IMR-90 (cell line): ENCODE results near the gene RAB41. TPM values are rescaled to one million over a fixed set of nuclear protein-coding genes. Genes with fewer than 3 reads are reported as not detected.

ENCODE experiments used
- ATAC-seq: fragments of 200-7000 bp; cut with Tn5 transposase; 2 replicates; pipeline ENCODE4 v1.9.1; 2020; ENCODE audit warnings: low read depth, mild to moderate bottlenecking, moderate library complexity
- BruUV-seq: library from RNA; stranded (reverse); fragments of 400-500 nt; replicated peaks from 2 replicates; lab custom pipeline; 2021; lab: Mats Ljungman, UMichigan
- CTCF ChIA-PET: fragments of 300-600 bp; formaldehyde crosslinking; extraction: SDS; loops from one replicate; lab custom pipeline; 2021; ENCODE audit warnings: antibody characterized with exemption; lab: Yijun Ruan, JAX
- POLR2A ChIA-PET: fragments of 300-600 bp; sonication (Branson Sonifier 250); formaldehyde crosslinking; loops from one replicate; lab custom pipeline; 2022; ENCODE audit warnings: antibody characterized with exemption; ENCODE audit not compliant: unreplicated experiment; lab: Charles Lee
- DNase-seq: peaks from one replicate; pipeline ENCODE4 v3.0.0; 2013
- H2AFZ ChIP-seq: replicated peaks from 2 replicates; pipeline ENCODE3; 2013; ENCODE audit warnings: low read length, mild to moderate bottlenecking; ENCODE audit not compliant: poor library complexity
- H2AK5ac ChIP-seq: 2 replicates; pipeline ENCODE4 v1.6.1; 2013; ENCODE audit warnings: low read depth, low read length, inconsistent platforms
- H2AK9ac ChIP-seq: replicated peaks from 2 replicates; pipeline ENCODE3; 2013; ENCODE audit warnings: mild to moderate bottlenecking, low read depth, low read length, moderate library complexity; ENCODE audit not compliant: poor library complexity
- H2BK120ac ChIP-seq: 2 replicates; pipeline ENCODE4 v1.6.1; 2013; ENCODE audit warnings: low read depth, low read length, inconsistent platforms
- H2BK15ac ChIP-seq: 3 replicates; pipeline ENCODE4 v1.6.1; 2013; ENCODE audit warnings: low read depth, low read length, inconsistent platforms
- H2BK20ac ChIP-seq: 2 replicates; pipeline ENCODE4 v1.6.1; 2013; ENCODE audit warnings: low read depth, mild to moderate bottlenecking, inconsistent platforms, low read length, moderate library complexity
- H2BK5ac ChIP-seq: 2 replicates; pipeline ENCODE4 v1.6.1; 2013; ENCODE audit warnings: mild to moderate bottlenecking, low read depth, low read length, inconsistent platforms; ENCODE audit not compliant: poor library complexity, severe bottlenecking
- H3K14ac ChIP-seq: replicated peaks from 2 replicates; pipeline ENCODE4 v1.6.1; 2013; ENCODE audit warnings: low read depth, low read length, inconsistent platforms
- H3K18ac ChIP-seq: 2 replicates; pipeline ENCODE4 v1.6.1; 2013; ENCODE audit warnings: low read depth, low read length, control low read depth
- H3K23ac ChIP-seq: 2 replicates; pipeline ENCODE4 v1.6.1; 2013; ENCODE audit warnings: low read depth, low read length, inconsistent platforms
- H3K27ac ChIP-seq: 2 replicates; pipeline ENCODE4 v1.5.1; 2013; ENCODE audit warnings: mild to moderate bottlenecking, control low read depth, low read length; ENCODE audit not compliant: insufficient read depth
- H3K27me3 ChIP-seq: 2 replicates; pipeline ENCODE4 v1.6.1; 2013; ENCODE audit warnings: low read length; ENCODE audit not compliant: control insufficient read depth, insufficient read depth
- H3K36me3 ChIP-seq: 2 replicates; pipeline ENCODE4 v1.6.1; 2013; ENCODE audit warnings: low read length, mixed read lengths; ENCODE audit not compliant: control insufficient read depth, insufficient read depth
- H3K4ac ChIP-seq: 2 replicates; pipeline ENCODE4 v1.6.1; 2013; ENCODE audit warnings: low read depth, low read length, inconsistent platforms
- H3K4me1 ChIP-seq: 2 replicates; pipeline ENCODE4 v1.6.1; 2013; ENCODE audit warnings: low read length, mixed read lengths; ENCODE audit not compliant: control insufficient read depth, insufficient read depth
- H3K4me2 ChIP-seq: 2 replicates; pipeline ENCODE4 v1.6.1; 2013; ENCODE audit warnings: low read depth, mild to moderate bottlenecking, control low read depth, low read length, moderate library complexity
- H3K4me3 ChIP-seq: 2 replicates; pipeline ENCODE4 v1.5.1; 2013; ENCODE audit warnings: low read depth, mild to moderate bottlenecking, control low read depth, low read length, moderate library complexity; ENCODE audit not compliant: insufficient read depth
- H3K56ac ChIP-seq: 2 replicates; pipeline ENCODE4 v1.6.1; 2013; ENCODE audit warnings: low read length, inconsistent platforms; ENCODE audit not compliant: insufficient read depth; ENCODE audit errors: extremely low read depth
- H3K79me1 ChIP-seq, 2 experiments: 2 replicates each; pipeline ENCODE4 v1.6.1; 2013; ENCODE audit warnings: low read length in 2 of 2, inconsistent platforms in 1 of 2, low read depth in 1 of 2
- H3K9ac ChIP-seq: 2 replicates; pipeline ENCODE4 v1.6.1; 2013; ENCODE audit warnings: low read depth, low read length, control low read depth
- H3K9me1 ChIP-seq: 2 replicates; pipeline ENCODE4 v1.6.1; 2013; ENCODE audit warnings: low read length, inconsistent platforms; ENCODE audit not compliant: insufficient read depth
- H3K9me3 ChIP-seq: 2 replicates; pipeline ENCODE4 v1.6.1; 2013; ENCODE audit warnings: low read length; ENCODE audit not compliant: control insufficient read depth, insufficient read depth
- H4K20me1 ChIP-seq: 2 replicates; pipeline ENCODE4 v1.6.1; 2013; ENCODE audit warnings: low read length, inconsistent platforms; ENCODE audit not compliant: insufficient read depth
- H4K5ac ChIP-seq: 2 replicates; pipeline ENCODE4 v1.6.1; 2013; ENCODE audit warnings: mild to moderate bottlenecking, low read depth, low read length, control low read depth
- H4K8ac ChIP-seq, 2 experiments: 2 replicates each; pipeline ENCODE4 v1.6.1; 2013; ENCODE audit warnings: low read depth in 2 of 2, low read length in 2 of 2, control low read depth in 1 of 2, inconsistent platforms in 1 of 2
- H4K91ac ChIP-seq: 2 replicates; pipeline ENCODE4 v1.6.1; 2013; ENCODE audit warnings: low read depth, low read length, inconsistent platforms; ENCODE audit not compliant: insufficient read depth
- CEBPB ChIP-seq: IDR thresholded peaks from 2 replicates; pipeline ENCODE4 v1.6.1; 2012; ENCODE audit warnings: low read depth, low read length, improper control_type of control experiment
- CHD1 ChIP-seq: IDR thresholded peaks from 2 replicates; pipeline ENCODE4 v1.6.1; 2012; ENCODE audit warnings: low read depth, low read length, improper control_type of control experiment
- ELK1 ChIP-seq: fragments of 150-350 bp; IDR thresholded peaks from 2 replicates; pipeline ENCODE4 v1.6.1; 2016; ENCODE audit warnings: low read depth, mild to moderate bottlenecking, low read length, moderate library complexity, borderline replicate concordance
- FOS ChIP-seq: fragments of 150-350 bp; IDR thresholded peaks from 2 replicates; pipeline ENCODE4 v1.6.1; 2016; ENCODE audit warnings: low read depth, low read length
- MAZ ChIP-seq: IDR thresholded peaks from 2 replicates; pipeline ENCODE4 v1.6.1; 2012; ENCODE audit warnings: low read depth, mild to moderate bottlenecking, low read length, improper control_type of control experiment, moderate library complexity, borderline replicate concordance
- MXI1 ChIP-seq: IDR thresholded peaks from 2 replicates; pipeline ENCODE4 v1.6.1; 2012; ENCODE audit warnings: low read depth, mild to moderate bottlenecking, low read length, moderate library complexity, borderline replicate concordance
- POLR2A ChIP-seq: IDR thresholded peaks from 2 replicates; pipeline ENCODE4 v1.6.1; 2012; ENCODE audit warnings: mild to moderate bottlenecking, low read depth, low read length
- RAD21 ChIP-seq: IDR thresholded peaks from 2 replicates; pipeline ENCODE4 v1.6.1; 2012; ENCODE audit warnings: low read length, improper control_type of control experiment
- WGBS, 2 experiments: methylation state at CpG; one replicate each; pipeline versions ENCODE4 v1.1.5 to v1.1.7; 2013; ENCODE audit warnings: missing lambda C conversion rate in 2 of 2; ENCODE audit not compliant: insufficient read length in 1 of 2; ENCODE audit errors: extremely low coverage in 2 of 2; 5-methylcytosine and 5-hydroxymethylcytosine counted together
- dilution Hi-C: fragments of 300-500 bp; cut with HindIII; formaldehyde crosslinking; loops from one replicate; pipeline ENCODE4 v1.14.3; 2018; ENCODE audit warnings: low sequenced_read_pairs; ENCODE audit not compliant: unreplicated experiment
- in situ Hi-C: fragments of 300-500 bp; cut with MboI; formaldehyde crosslinking; loops from 3 replicates; pipeline ENCODE4 v1.14.3; 2019; ENCODE audit warnings: low sequenced_read_pairs, inconsistent platforms, mixed read lengths
- intact Hi-C: fragments of 100-400 bp; cut with micrococcal nuclease; formaldehyde crosslinking; loops from 2 replicates; pipeline ENCODE4 v1.10.0; 2022
- polyA plus RNA-seq, 3 experiments: library from polyadenylated mRNA; depleted of rRNA; stranded (reverse); fragments of >200 nt; gene quantifications; 2 replicates each; pipeline ENCODE4 v1.2.3, GENCODE V29; 2012; ENCODE audit warnings: low replicate concordance in 1 of 3
- total RNA-seq: library from RNA; depleted of rRNA; stranded (reverse); fragments of >200 nt; gene quantifications from 2 replicates; pipeline ENCODE4 v1.2.3, GENCODE V29; 2012

The RAB41 gene
- total and polyA plus RNA-seq, 2 of the 4 experiments (the other 2 are of a cell fraction), result not detected

GRCh38 chrX:70264784-70265183, 17.2 kb upstream of the RAB41 start:
- WGBS, 2 experiments, result no CpG with 5 or more reads among the region's 3 CpGs
- H3K18ac ChIP-seq, result no peak overlapping the region
- peaks cover 11% of the 10 kb centered on the region for H3K27me3 ChIP-seq
- H3K36me3 ChIP-seq, result no peaks in the 10 kb centered on the region
- H3K14ac ChIP-seq, result no peak overlapping the region
- no peak overlapping the region for H4K91ac ChIP-seq
- H2BK15ac ChIP-seq, result no peak overlapping the region
- POLR2A ChIA-PET, result no interaction called here
- no peak overlapping the region for H3K4ac ChIP-seq
- DNase-seq (no peak), ATAC-seq (no peak)
- H3K27ac ChIP-seq, result no peak overlapping the region
- BruUV-seq, result no TSS peak
- H3K9me1 ChIP-seq, result no peaks in the 10 kb centered on the region
- no peak overlapping the region for H3K4me2 ChIP-seq
- no peak for TF ChIP-seq FOS
- TF ChIP-seq RAD21, result no peak
- no peak for TF ChIP-seq CHD1
- TF ChIP-seq CEBPB, result no peak
- TF ChIP-seq ELK1, result no peak
- no peak for TF ChIP-seq MAZ
- no peak for TF ChIP-seq POLR2A
- no peak for TF ChIP-seq MXI1
- no peak overlapping the region for H4K8ac ChIP-seq
- no peak overlapping the region for H2AK9ac ChIP-seq
- H4K20me1 ChIP-seq, result no peaks in the 10 kb centered on the region
- no peak overlapping the region for H2BK120ac ChIP-seq
- H3K4me1 ChIP-seq, result no peaks in the 10 kb centered on the region
- intact Hi-C loops, result no loop called here
- no peak overlapping the region for H3K9ac ChIP-seq
- no peak overlapping the region for H4K5ac ChIP-seq
- no peak overlapping the region for H3K23ac ChIP-seq
- H3K56ac ChIP-seq, result no peak overlapping the region
- no peak overlapping the region for H2AFZ ChIP-seq
- no peak overlapping the region for H2AK5ac ChIP-seq
- in situ Hi-C loops, result no loop called here
- H3K9me3 ChIP-seq, result no peaks in the 10 kb centered on the region
- no peak overlapping the region for H3K4me3 ChIP-seq
- H2BK5ac ChIP-seq, result no peak overlapping the region
- dilution Hi-C loops, result no loop called here
- H3K79me1 ChIP-seq, result no peaks in the 10 kb centered on the region
- H2BK20ac ChIP-seq, result no peak overlapping the region
- CTCF ChIA-PET, result no interaction called here
